HG03135 (cell line): ENCODE data around the gene SLC23A3.

Experiments used
- ATAC-seq: cut with Tn5 transposase; IDR thresholded peaks from one replicate; pipeline ENCODE4 v1.9.1; 2021; ENCODE audit warnings: mild to moderate bottlenecking, moderate library complexity; ENCODE audit not compliant: unreplicated experiment

The SLC23A3 gene

GRCh38 chr2:219155054-219155644 lies 14.7 kb downstream of the SLC23A3 start:
- ATAC-seq: no peak

- no peak for ATAC-seq
These were observed 20.2 kb downstream of the SLC23A3 start for GRCh38 chr2:219149667-219150066.

GRCh38 chr2:219142329-219142728 lies 27.5 kb downstream of the SLC23A3 start:
- no peak for ATAC-seq

- no peak for ATAC-seq
These were observed 29.1 kb downstream of the SLC23A3 start for GRCh38 chr2:219140722-219141121.

GRCh38 chr2:219133976-219134375 lies 35.9 kb downstream of the SLC23A3 start:
- no peak for ATAC-seq

- ATAC-seq: no peak
These were observed 38.1 kb downstream of the SLC23A3 start for GRCh38 chr2:219131744-219132143.

- no peak for ATAC-seq
These were observed 38.5 kb downstream of the SLC23A3 start for GRCh38 chr2:219131327-219131726.

GRCh38 chr2:219129589-219129988 lies 40.2 kb downstream of the SLC23A3 start:
- no peak for ATAC-seq

- no peak for ATAC-seq
These were observed 41.4 kb downstream of the SLC23A3 start for GRCh38 chr2:219128396-219128795.

- no peak for ATAC-seq
These were observed 42.7 kb downstream of the SLC23A3 start for GRCh38 chr2:219127037-219127635.

GRCh38 chr2:219126555-219126954 lies 43.3 kb downstream of the SLC23A3 start:
- ATAC-seq: no peak

- ATAC-seq: no peak
These were observed 44.0 kb downstream of the SLC23A3 start for GRCh38 chr2:219125886-219126270.

- no peak for ATAC-seq
These were observed 44.5 kb downstream of the SLC23A3 start for GRCh38 chr2:219125225-219125885.

- no peak for ATAC-seq
These were observed 45.3 kb downstream of the SLC23A3 start for GRCh38 chr2:219124381-219125110.

- ATAC-seq: no peak
These were observed 46.3 kb downstream of the SLC23A3 start for GRCh38 chr2:219123356-219124135.

GRCh38 chr2:219122202-219122980 lies 47.4 kb downstream of the SLC23A3 start:
- no peak for ATAC-seq

GRCh38 chr2:219120082-219120481 lies 49.7 kb downstream of the SLC23A3 start:
- no peak for ATAC-seq

- ATAC-seq: no peak
These were observed 50.3 kb downstream of the SLC23A3 start for GRCh38 chr2:219119422-219120043.

- no peak for ATAC-seq
These were observed 51.3 kb downstream of the SLC23A3 start for GRCh38 chr2:219118504-219118903.
